Measurements from ENCODE around the gene PRDX1. TPM values are rescaled to one million over a fixed set of nuclear protein-coding genes. Genes with fewer than 3 reads are reported as not detected.

The PRDX1 gene
- polyA plus RNA-seq, 2 of the 4 experiments (the other 2 are of a cell fraction): 2,391 to 2,709 TPM

DNA sequence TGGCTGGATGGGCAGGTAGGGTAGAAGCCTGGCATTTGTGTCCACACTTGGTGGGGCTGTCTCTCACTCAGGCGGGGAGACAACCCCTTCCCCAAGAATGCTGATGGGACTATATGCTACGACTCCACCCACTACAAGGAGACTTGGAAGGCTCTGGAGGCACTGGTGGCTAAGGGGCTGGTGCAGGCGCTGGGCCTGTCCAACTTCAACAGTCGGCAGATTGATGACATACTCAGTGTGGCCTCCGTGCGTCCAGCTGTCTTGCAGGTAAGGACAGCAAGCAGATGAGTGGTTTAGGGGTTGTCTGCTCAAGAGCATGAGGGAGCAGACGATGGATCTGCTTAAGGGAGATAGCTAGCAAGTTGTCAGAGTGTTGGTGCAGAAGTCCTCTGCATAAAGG lies 46.2 kb upstream of the PRDX1 start:
- H3K4me2 ChIP-seq: no peak overlapping the region
- FAIRE-seq: no peak
- no peak overlapping the region for H3K4me3 ChIP-seq
- DNase-seq (ENCODE audit: low read depth in 1 of 2, low spot score in 1 of 2): no peak
- no peak overlapping the region for H3K27ac ChIP-seq
- 93% methylated on average over 5 of the region's 7 CpGs for WGBS (ENCODE audit: missing lambda C conversion rate)
- no peaks in the 10 kb centered on the region for H3K9me3 ChIP-seq
- no peak for ATAC-seq
- no peaks in the 10 kb centered on the region for H3K4me1 ChIP-seq
- POLR2A ChIA-PET: interaction anchor here (5.4 kb wide), 1 partner anchor 46 kb away, joined by 29 read pairs; the partner anchor contains the start of gene PRDX1
- CTCF ChIA-PET: interaction anchor here (1.3 to 10.1 kb wide), 6 partner anchors 11 to 313 kb away, joined by 3 to 88 read pairs (median 26); no protein-coding TSS in a partner anchor
- no peak for TF ChIP-seq RNF2 (IDR thresholded peaks at IDR 0.05; ENCODE audit: borderline replicate concordance, low read depth)
- TF ChIP-seq FOSB (CRISPR knock-in tag; IDR thresholded peaks at IDR 0.05): no peak
- TF ChIP-seq PHF8 (IDR thresholded peaks at IDR 0.05; ENCODE audit: borderline replicate concordance, low read depth): no peak
- no peak for TF ChIP-seq ZFP36 (IDR thresholded peaks at IDR 0.05; ENCODE audit: borderline replicate concordance, partially characterized antibody)
- TF ChIP-seq E2F6 (IDR thresholded peaks at IDR 0.05; ENCODE audit: borderline replicate concordance, low read depth): no peak
- no peak for TF ChIP-seq RARB (CRISPR knock-in tag; IDR thresholded peaks at IDR 0.05)
- TF ChIP-seq KDM1A (IDR thresholded peaks at IDR 0.05; ENCODE audit: low read depth): no peak
- TF ChIP-seq CEBPB (IDR thresholded peaks at IDR 0.05): no peak
- TF ChIP-seq PBX3 (IDR thresholded peaks at IDR 0.05): no peak
- TF ChIP-seq, protein P1, sequence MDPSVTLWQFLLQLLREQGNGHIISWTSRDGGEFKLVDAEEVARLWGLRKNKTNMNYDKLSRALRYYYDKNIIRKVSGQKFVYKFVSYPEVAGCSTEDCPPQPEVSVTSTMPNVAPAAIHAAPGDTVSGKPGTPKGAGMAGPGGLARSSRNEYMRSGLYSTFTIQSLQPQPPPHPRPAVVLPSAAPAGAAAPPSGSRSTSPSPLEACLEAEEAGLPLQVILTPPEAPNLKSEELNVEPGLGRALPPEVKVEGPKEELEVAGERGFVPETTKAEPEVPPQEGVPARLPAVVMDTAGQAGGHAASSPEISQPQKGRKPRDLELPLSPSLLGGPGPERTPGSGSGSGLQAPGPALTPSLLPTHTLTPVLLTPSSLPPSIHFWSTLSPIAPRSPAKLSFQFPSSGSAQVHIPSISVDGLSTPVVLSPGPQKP (IDR thresholded peaks at IDR 0.05; ENCODE audit: low read depth, low read length): no peak
- TF ChIP-seq CBX8 (IDR thresholded peaks at IDR 0.05): no peak
- no peak for TF ChIP-seq SMC3 (IDR thresholded peaks at IDR 0.05)
- no peak for TF ChIP-seq MAFK (IDR thresholded peaks at IDR 0.05; ENCODE audit: partially characterized antibody)
- TF ChIP-seq HOXA7 (CRISPR knock-in tag; IDR thresholded peaks at IDR 0.05): no peak
- no peak for TF ChIP-seq ZC3H11A (IDR thresholded peaks at IDR 0.05)
- TF ChIP-seq EHMT2 (IDR thresholded peaks at IDR 0.05; ENCODE audit: low read depth): no peak
- TF ChIP-seq CHD2 (IDR thresholded peaks at IDR 0.05; ENCODE audit: low read length, partially characterized antibody): no peak
- no peak for TF ChIP-seq EP300 (IDR thresholded peaks at IDR 0.05)
- TF ChIP-seq HOXB5 (CRISPR knock-in tag; IDR thresholded peaks at IDR 0.05): no peak
- TF ChIP-seq, protein P2, sequence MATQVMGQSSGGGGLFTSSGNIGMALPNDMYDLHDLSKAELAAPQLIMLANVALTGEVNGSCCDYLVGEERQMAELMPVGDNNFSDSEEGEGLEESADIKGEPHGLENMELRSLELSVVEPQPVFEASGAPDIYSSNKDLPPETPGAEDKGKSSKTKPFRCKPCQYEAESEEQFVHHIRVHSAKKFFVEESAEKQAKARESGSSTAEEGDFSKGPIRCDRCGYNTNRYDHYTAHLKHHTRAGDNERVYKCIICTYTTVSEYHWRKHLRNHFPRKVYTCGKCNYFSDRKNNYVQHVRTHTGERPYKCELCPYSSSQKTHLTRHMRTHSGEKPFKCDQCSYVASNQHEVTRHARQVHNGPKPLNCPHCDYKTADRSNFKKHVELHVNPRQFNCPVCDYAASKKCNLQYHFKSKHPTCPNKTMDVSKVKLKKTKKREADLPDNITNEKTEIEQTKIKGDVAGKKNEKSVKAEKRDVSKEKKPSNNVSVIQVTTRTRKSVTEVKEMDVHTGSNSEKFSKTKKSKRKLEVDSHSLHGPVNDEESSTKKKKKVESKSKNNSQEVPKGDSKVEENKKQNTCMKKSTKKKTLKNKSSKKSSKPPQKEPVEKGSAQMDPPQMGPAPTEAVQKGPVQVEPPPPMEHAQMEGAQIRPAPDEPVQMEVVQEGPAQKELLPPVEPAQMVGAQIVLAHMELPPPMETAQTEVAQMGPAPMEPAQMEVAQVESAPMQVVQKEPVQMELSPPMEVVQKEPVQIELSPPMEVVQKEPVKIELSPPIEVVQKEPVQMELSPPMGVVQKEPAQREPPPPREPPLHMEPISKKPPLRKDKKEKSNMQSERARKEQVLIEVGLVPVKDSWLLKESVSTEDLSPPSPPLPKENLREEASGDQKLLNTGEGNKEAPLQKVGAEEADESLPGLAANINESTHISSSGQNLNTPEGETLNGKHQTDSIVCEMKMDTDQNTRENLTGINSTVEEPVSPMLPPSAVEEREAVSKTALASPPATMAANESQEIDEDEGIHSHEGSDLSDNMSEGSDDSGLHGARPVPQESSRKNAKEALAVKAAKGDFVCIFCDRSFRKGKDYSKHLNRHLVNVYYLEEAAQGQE (IDR thresholded peaks at IDR 0.05): no peak

DNA sequence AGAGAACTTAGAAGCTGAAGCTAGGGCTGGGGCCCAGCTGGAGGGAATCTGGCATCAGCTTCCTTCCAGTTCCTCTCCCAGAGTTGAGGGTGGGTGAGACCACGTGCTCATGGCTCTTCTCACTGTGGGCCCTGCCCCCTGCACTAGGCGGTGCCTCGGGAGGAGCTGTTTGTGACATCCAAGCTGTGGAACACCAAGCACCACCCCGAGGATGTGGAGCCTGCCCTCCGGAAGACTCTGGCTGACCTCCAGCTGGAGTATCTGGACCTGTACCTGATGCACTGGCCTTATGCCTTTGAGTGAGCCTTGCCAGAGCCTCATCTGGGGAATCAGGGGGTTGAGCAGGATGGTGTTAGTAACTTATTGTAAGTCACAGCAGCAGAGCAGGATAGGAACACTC lies 45.0 kb upstream of the PRDX1 start:
- Histone ChIP-seq H3K4me3 (no peak overlapping the region), H3K4me1 (no peaks in the 10 kb centered on the region), H3K9me3 (no peaks in the 10 kb centered on the region), H3K27ac (no peak overlapping the region), H3K4me2 (no peak overlapping the region)
- FAIRE-seq: no peak
- ChIA-PET POLR2A (interaction anchor here (5.4 kb wide), 1 partner anchor 45 kb away, joined by 29 read pairs; the partner anchor contains the start of gene PRDX1), CTCF (interaction anchor here (0.7 to 10.1 kb wide), 6 partner anchors 9 to 207 kb away, joined by 3 to 88 read pairs (median 3); no protein-coding TSS in a partner anchor)
- no peak for DNase-seq (ENCODE audit: low read depth in 1 of 2, low spot score in 1 of 2)
- TF ChIP-seq SREBF2 (IDR thresholded peaks at IDR 0.05): no peak
- TF ChIP-seq KDM5A (IDR thresholded peaks at IDR 0.05): no peak
- no peak for TF ChIP-seq GATA3 (IDR thresholded peaks at IDR 0.05; ENCODE audit: borderline replicate concordance)
- TF ChIP-seq RARB (CRISPR knock-in tag; IDR thresholded peaks at IDR 0.05): no peak
- TF ChIP-seq, protein P3, sequence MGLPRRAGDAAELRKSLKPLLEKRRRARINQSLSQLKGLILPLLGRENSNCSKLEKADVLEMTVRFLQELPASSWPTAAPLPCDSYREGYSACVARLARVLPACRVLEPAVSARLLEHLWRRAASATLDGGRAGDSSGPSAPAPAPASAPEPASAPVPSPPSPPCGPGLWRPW (IDR thresholded peaks at IDR 0.05): no peak
- no peak for TF ChIP-seq HMGXB4 (CRISPR knock-in tag; IDR thresholded peaks at IDR 0.05; ENCODE audit: borderline replicate concordance)
- no peak for TF ChIP-seq ZSCAN20 (CRISPR knock-in tag; IDR thresholded peaks at IDR 0.05)
- no peak for TF ChIP-seq POLR2AphosphoS2 (conservative IDR thresholded peaks at IDR 0.05; ENCODE audit: low read length)
- no peak for TF ChIP-seq RFX5 (IDR thresholded peaks at IDR 0.05)
- no peak for TF ChIP-seq CEBPB (IDR thresholded peaks at IDR 0.05)
- no peak for TF ChIP-seq NPAS2 (CRISPR knock-in tag; IDR thresholded peaks at IDR 0.05; ENCODE audit: borderline replicate concordance)
- no peak for ATAC-seq
- WGBS (ENCODE audit: missing lambda C conversion rate): 59% methylated on average over 5 of the region's 5 CpGs

All from A549 (cell line).